ENCODE measurements around the gene TM9SF1.
A peak's percentile ranks its signal among the peaks of the same experiment; 100 is the strongest.

The TM9SF1 gene, protein sequence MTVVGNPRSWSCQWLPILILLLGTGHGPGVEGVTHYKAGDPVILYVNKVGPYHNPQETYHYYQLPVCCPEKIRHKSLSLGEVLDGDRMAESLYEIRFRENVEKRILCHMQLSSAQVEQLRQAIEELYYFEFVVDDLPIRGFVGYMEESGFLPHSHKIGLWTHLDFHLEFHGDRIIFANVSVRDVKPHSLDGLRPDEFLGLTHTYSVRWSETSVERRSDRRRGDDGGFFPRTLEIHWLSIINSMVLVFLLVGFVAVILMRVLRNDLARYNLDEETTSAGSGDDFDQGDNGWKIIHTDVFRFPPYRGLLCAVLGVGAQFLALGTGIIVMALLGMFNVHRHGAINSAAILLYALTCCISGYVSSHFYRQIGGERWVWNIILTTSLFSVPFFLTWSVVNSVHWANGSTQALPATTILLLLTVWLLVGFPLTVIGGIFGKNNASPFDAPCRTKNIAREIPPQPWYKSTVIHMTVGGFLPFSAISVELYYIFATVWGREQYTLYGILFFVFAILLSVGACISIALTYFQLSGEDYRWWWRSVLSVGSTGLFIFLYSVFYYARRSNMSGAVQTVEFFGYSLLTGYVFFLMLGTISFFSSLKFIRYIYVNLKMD

DNA sequence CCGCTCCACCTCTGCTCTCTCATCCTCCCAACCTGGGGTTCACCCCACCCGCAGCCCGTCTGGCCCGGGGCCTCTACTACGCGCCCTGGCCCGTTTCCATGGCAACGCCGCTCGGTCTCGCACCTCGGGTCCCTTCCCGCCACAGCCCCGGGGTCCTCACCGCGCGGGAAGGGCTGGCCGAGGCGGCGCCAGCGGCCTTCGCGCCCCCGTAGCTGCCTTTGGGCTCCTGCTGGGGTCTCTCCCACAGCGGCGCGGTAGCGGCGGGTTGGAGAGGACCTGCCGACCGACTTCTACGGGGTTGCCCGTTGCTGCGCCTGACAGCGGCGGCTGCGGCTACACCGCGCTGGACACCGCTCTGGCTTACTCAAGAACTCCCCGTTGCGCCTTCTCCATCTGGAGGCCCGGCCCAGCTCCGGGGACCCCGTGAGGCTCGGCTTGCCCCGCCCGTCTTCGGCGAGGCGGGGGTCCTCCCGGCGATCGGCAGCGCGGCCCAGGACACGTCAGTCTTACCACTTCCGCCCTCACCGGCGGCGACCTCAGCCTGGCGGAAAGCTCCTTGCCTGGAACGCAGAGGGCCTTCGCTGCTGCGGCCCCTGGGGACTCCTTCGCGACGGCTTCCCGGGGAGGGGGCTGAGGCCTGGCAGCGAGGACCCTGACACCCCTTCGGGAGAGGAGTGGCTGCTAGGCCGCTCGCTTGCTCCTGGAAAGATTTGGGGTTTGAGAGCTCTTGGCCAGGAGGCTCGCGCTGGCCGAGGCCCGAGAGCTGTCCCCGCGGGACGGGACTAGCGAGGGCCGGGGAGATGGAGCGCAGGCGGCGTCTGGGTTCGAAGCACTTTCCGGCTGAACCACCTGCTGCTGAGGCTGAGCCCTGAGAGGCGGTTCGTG, at the start of gene TM9SF1:
Gene TM9SF1 (minus strand): TSS at position 256 of the 885 bp plus-strand sequence. CDS start 422 bp downstream, outside the sequence.
- peak; percentile 88 for DNase-seq

DNA sequence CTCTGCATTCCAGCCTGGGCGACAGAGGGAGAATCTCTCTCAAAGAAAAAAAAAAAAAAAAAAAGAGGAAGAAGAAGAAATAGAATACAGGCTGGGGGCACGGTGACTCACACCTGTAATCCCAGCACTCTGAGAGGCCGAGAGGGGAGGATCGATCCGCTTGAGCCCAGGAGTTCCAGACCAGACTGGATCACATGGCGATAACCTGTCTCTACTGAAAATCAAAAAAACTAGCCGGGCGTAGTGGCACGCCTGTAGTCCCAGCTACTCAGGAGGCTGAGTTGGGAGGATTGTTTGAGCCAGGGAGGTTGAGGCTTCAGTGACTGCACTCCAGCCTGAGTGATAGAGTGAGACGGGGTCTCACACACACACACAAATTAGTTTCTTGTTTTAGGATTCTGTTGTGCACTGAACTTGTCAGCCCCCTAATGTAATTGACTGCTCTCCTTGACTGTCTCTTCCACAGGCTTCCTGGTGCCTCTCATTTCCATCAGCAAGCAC, 48.1 kb upstream of the TM9SF1 start:
- no peak for DNase-seq

DNA sequence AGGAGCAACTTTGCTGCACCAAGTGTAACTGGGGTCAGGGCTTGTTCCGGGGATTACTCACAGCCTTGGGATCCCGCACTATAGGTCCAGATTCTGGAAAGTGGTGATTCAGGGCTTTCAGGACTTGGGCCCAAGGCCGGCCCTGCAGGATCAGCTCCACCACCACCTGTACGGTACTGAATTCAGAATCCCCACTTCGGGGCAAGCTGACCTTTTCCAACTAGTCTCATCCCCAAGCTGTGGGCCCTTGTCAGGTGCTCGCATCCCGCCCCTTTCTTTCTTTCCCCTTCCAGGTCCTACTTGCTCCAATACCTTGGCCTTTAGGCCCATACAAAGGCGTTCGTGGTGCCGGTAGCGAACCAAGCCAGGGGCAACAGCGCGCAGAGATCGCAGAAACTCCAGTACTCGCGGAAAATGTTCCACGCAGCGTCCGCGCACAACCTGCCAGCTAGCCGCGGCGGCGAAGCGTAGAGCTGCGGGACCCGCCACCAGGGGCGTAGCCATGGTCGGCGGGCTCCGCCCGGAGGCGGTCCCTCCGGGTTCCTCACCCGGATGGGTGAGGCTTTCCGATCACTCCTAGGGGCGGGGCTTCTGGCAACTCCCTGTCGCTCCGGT, 46.7 kb upstream of the TM9SF1 start:
- peak; percentile 94 for DNase-seq

DNA sequence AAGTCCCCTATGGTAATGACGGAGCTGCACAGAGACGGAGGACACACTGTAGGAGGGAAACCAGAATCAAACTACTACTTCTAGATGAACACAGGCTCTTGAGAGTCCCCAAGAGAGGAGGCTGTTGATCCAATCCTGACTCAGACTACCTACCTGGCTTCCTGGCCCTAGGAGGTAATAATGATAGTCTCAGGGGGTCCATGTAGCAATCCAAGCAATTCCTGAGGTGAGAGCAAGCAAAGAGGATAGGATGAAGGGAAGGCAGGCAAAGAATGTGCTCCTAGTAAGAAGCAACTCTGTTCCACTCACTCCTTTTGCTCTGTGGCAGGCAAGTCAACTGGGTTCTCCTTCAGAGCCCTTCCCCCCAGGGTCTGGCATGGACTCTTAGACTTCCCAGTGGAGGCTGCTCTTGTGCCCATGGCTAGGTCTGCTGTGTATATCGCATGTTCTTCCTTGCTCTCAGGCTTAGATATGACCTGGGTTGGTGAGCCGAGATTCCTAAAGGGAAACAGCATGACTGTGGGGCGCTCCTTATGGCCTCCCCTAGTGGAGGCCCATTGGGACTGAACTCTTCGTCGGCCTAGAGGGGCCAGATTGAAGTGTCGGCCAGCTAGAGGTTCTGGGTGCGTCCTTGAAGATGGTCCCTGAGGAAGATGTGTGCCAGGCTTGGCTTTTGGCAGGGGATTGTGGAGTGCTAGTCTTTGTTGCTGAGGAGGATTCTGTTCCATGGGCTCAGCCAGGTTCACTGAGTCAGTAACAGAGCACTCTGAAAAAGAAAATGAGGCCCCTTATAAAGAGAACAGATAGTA, 45.1 kb upstream of the TM9SF1 start:
- no peak for DNase-seq

DNA sequence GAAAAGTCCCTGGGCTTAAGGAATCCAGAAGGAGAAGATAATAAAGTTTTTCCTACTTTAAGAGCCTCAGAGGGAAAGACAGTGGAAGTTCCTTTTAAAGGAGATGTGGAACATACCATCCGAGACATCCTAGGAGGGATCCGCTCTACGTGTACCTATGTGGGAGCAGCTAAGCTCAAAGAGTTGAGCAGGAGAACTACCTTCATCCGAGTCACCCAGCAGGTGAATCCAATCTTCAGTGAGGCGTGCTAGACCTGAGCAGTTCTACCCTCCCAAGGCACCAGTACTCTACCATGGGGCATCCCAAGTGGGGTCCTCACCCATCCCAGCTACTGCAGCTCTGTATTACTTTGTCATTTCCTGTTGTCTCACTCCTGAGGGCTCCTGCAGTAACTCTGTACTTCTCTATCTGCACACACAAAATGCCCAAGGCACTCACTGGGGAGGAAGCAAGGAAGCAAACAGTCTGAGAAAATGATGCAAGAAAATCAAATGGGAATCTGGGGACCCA, 43.3 kb upstream of the TM9SF1 start:
- DNase-seq: no peak

DNA sequence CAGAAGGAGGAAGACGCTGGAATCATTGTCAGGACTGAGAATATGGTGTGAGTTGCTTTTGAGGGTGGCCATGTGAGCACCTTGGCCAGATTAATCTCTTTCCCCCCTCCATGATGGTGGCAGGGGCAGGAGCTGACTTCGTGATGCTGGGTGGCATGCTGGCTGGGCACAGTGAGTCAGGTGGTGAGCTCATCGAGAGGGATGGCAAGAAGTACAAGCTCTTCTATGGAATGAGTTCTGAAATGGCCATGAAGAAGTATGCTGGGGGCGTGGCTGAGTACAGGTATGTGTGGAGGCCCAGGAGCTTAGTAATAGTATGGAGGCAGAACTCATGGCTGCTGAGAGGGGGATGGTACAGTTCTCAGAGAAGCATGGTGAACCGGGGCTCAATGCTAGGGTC, 42.9 kb upstream of the TM9SF1 start:
- DNase-seq: no peak

DNA sequence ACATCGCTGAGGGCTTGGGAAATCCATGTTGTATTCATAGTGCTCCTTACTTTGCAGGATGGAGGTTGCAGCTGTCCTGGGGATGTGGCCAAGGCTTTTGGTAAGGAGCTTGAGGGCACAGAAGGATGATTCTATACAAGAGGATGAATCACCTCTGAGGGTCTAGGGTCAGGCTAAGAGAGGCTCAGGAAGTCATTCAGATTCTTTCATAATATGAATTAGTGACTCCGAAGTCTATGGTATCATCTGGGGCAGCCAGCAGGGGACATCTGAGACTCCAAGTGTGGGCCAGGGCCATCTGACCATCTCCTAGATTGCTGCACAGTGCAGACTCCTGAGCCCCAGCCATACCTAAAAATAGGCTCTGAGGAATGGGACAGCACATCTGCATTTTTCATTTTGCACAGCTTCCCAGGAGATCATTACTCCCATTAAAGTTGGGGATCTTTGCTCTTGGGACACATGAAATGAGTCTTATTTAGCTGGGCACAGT, 42.3 kb upstream of the TM9SF1 start:
- DNase-seq: no peak

DNA sequence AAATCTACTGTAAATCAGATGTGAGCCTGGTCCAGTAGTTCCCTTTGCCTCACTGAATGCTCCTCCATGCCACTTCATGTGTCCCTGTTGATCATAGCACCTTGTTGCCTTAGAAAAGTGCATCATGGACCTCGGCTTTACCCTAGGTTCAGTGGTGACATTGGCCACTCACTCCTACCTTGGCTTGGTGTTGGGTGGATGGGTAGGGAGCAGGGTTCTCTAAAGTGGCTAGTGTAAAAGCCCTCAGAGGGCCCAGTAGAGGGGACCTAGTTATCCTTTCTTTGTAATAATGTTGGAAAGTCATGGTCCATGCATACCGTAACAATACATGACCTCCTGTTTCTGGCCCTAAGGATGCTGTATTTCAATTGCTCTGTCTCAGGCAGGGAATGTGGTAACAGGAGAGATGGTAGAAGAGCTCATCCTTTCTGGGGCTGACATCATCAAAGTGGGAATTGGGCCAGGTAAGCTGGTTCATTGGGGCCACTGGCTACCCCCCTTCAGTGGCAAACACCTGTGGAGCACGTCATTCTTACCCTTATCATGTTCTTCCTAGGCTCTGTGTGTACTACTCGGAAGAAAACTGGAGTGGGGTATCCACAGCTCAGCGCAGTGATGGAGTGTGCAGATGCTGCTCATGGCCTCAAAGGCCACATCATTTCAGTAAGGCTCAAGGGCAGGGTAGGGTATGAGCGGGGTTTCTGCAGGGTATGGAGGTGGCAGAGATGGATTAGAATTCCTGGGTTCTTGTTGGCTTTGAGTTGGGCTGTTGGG, 41.6 kb upstream of the TM9SF1 start:
- no peak for DNase-seq

DNA sequence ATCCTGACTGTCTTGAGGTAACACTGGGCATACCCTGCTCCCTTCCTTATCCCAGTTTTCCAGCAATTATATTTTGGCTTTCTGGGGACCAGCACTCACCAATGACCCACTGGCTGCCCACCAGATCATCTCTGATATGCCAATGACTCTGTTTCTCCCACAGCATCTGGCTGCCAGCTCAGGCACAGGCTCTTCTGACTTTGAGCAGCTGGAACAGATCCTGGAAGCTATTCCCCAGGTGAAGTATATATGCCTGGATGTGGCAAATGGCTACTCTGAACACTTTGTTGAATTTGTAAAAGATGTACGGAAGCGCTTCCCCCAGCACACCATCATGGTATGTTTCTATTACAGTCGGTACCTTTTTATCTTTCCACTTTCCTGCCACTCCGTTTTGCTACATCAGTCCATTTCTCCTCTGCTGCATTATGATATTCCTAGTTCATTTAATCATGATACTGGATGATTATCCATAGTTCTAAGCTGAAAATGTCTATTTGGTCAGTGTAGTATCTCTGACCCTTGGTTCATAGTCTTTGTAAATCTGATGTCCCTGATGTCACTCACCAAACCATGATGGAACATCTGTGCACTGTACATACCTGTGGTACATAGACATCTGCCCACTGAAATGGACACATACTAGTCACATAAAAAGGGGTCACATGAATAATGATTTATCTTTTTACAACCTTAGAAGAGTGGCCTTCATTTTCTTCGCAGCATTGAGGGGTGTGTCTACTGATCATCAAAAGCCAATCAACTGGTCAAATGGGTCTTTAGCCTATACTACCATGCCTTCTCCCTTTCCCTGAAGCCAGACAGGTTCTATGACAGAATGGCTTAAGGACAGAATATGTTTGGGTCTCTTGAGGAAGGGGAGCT, 40.8 kb upstream of the TM9SF1 start:
- no peak for DNase-seq

DNA sequence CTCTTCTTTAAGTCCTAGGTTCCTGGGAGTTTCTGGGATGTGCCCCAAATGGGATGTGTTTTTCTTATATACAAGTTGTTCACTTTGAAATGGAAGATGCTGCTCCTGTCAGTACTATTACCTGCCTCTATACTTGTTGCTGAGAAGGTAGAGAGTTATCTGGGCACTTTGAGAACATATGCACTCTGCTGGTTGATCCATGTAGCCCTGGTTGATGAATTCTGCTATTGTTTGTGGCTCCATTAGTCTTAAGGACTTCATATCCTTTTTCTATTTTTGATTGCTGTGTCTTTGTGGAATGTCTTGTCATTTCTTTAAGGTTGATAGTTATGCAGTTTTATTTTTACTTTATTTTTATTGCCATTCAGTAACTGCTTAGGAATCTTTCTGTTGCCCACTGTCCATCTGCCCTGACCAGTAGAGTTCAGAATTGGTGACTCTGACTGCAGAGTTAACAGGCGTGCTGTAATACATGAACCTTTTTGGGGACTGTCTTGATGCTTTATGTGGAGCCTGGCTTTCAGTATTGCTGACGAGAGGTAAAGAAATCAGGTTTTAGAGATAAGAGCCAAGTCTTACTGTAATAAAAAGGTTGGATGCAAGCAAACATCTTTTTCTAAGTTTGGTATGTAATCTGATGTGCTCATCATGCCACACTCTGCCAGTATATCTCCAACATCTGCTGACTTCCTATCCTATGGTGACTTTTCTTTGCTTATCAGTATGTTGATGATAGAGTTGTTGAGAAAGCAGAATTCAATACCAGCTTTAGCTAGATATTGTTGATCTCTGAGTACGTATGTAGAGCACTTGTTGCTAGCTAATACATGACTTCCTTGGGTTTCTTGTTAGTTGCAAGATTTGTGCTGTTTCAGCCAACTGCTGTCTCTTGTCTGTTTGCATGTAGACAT, 39.1 kb upstream of the TM9SF1 start:
- DNase-seq: no peak

DNA sequence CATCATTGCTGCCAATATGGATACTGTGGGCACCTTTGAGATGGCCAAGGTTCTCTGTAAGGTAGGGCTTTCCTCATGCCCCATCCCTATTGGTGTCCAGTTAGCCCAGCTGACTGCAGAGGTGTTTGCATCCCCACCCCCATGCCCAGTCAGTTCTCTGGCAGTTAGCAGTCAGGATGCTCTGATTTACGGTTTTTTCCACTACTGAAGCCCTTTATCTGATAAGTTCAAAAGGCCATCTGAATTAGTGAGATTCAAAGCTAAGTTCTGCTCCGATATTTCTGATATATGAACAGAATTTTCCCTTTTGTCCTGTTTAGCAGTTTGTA, 38.3 kb upstream of the TM9SF1 start:
- DNase-seq: no peak

DNA sequence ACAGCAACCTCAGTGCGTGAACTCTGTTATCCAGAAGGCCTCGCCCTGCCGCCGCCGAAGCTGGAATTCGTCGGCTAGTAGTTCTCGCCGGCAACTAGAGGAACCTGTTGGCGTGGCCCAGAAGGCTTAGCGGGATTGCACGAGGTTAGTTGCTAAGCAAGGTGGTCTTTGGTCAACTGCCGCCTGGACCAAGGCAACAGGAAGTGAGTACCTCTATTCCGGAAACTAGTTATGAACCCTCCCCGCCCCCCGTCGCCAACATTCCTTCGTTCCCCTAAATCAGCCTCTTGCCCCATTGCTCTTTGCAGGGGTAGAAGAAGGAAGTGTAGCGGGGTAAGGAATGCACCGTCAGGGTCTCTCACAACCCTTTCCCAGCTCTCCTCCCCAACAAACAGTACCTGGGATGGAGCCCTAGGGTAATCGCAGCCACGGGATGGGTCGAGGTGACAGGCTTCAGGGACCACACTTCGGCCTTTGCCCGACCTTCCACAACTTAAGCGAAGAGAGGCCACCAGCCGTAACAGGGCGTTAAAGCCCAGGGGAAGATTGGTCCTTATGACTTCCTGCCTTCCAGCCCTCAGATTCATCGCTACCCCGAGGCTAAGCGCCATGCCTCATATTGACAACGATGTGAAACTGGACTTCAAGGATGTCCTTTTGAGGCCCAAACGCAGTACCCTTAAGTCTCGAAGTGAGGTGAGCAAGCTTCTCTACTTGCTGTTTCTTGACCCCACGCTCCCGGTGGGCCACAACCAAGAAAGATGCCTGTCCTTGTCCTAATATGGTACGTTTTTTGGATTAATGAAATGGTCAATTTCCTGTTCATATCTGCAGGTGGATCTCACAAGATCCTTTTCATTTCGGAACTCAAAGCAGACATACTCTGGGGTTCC, 37.6 kb upstream of the TM9SF1 start, which contains the start of gene GMPR2:
Gene GMPR2 (plus strand): TSS at position 285 of the 893 bp plus-strand sequence. CDS start 325 bp downstream, at position 610.
- DNase-seq: peak; percentile 13

DNA sequence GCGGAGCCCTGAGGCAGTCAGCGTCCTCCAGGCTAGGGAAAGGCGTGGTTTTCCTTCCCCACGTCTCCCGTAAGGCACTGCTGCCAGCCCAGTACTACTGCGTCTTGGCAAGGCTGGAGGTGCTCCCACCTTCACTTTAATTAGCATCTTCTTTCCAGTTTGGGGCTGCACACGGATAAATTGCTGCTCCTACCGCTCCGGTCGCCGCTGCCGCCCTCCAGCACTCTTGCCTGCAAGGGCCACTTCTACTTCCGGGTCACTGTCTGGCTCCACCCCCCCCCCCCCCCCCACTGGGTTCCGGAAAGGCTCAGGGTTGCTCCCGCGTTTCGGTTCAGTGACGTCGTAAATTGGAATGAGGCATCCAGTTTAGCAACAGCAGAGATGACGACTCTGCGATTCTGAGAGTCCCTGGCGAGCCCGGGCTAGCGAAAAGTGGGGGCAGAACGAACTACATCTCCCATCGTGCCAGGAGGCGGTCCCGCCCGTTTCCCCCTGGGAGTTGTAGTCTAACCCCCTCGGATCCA, 36.9 kb upstream of the TM9SF1 start, which contains the start of gene NEDD8:
Gene NEDD8 (minus strand): TSS at position 247 of the 524 bp plus-strand sequence. CDS start 100 bp downstream, at position 147.
- DNase-seq: peak; percentile 93

DNA sequence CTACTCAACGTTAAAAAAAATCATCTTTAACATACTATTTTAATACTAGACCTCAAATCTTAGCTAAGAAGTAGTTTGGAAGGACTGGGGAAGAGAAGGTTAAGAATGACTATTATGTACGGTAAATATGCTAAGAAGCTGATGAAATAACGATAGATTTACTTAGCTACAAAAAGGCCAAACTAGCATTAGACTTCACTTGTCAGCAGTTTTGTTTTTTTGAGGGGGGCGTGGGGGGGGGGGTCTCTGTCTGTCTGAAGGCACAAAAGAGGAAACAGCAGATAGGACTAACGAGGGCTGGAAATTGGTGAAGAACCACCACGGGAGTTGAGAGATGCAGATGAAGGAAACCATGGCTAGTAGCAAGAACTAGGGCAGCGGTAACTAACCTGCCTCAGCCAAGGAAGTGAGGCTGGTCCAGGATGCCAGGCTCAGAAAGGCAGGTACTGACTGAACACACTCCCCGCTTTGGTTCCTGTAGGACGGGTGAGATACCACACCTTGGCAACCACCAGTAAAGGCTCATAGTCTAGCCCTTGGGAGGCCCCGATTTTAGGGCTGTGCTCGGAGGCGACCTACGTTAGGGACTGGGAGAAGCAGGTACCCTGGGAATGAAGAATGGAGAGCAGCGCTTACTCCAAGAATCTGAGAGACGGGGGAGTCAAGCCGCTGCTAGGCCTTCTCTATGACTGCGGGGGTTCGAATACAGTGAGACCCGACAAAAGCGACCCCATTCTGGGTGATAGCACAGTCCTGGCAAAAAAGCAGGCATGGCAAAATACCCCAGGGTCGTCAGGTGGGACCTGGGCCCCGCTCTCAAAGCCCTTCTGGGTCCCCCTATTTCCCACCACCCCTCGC, 36.3 kb upstream of the TM9SF1 start:
- peak; percentile 24 for DNase-seq

DNA sequence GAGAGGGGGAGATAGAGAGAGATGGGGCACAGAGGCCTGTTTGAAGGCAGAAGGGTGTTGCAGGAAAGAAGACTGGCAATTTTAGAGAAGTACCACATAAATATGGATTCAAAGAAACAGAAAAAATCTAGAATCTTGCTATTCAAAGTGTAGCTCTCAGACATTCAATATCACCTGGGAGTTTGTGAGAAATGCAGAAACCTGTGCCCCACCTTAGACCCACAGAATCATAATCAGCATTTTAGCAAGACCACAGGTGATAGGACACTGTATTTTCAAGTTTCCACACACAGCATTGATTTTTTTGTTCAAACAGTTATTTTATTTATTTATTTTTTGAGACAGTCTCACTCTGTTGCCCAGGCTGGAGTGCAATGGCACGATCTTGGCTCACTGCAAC, 33.7 kb upstream of the TM9SF1 start:
- DNase-seq: no peak

DNA sequence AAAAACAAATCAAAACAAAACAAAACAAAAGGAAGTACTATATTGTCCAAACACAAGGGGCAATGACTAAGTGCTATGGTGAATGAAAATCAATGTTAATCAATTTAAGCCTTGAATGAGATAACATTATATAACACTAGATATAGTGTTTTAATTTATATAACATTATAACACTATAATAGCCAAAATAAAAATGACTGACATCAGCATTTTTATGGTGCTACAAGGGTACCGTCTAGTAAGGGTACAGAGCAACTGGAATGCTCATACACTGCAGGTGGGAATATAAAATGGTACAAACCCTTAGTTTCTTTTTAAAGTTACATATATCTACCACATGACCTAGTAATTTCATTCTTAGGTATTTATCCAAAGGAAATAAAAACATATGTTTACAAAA, 31.2 kb upstream of the TM9SF1 start:
- DNase-seq: no peak
